K562 (cell line): ENCODE measurements around the gene B4GALNT2. TPM values are rescaled to one million over a fixed set of nuclear protein-coding genes. Genes with fewer than 3 reads are reported as not detected.

Experiments
- ATAC-seq: fragments of 200-7000 bp; cut with Tn5 transposase; 3 replicates; pipeline ENCODE4 v1.9.1; 2020; ENCODE audit warnings: moderate library complexity
- BruUV-seq: library from RNA; stranded (reverse); fragments of 400-500 nt; replicated peaks from 2 replicates; lab custom pipeline; 2021; lab: Mats Ljungman, UMichigan
- CTCF ChIA-PET: fragments of 300-600 bp; formaldehyde crosslinking; extraction: SDS; loops from one replicate; lab custom pipeline; 2021; ENCODE audit warnings: low intra/inter-chr PET ratio; lab: Yijun Ruan, JAX
- POLR2A ChIA-PET: fragments of 300-600, 350-650 bp; sonication (Branson Sonifier 250); formaldehyde crosslinking; extraction: SDS; loops from one replicate; lab custom pipeline; 2021; ENCODE audit warnings: antibody characterized with exemption, inconsistent platforms; lab: Yijun Ruan, JAX
- DNase-seq, 4 experiments: peaks; one replicate each; pipeline versions ENCODE4 v3.0.0 to v3.0.0-alpha.2; 2011 to 2018; ENCODE audit warnings: low spot score in 3 of 4, mixed read lengths in 3 of 4; ENCODE audit errors: extremely low read depth in 1 of 4
- FAIRE-seq: peaks from 2 replicates; lab custom pipeline; 2011; peaks lifted over from hg19 to GRCh38; lab: Jason Lieb, UNC
- H2AFZ ChIP-seq: 2 replicates; pipeline ENCODE4 v1.6.0; 2011; ENCODE audit warnings: low read depth, low read length, control low read depth, inconsistent platforms
- H3K27ac ChIP-seq: fragments of 200-600 bp; 3 replicates; pipeline ENCODE4 v1.8.0; 2011; ENCODE audit warnings: low read depth, mild to moderate bottlenecking, control low read depth, inconsistent platforms, low read length, moderate library complexity, mixed read lengths; ENCODE audit errors: extremely low read depth
- H3K27me3 ChIP-seq, 2 experiments: fragments of 300-600 bp in 1 of 2; 2 replicates in 1 of 2; 3 replicates in 1 of 2; pipeline versions ENCODE4 v1.6.0 to v1.8.0; 2011; ENCODE audit warnings: inconsistent platforms in 2 of 2, low read length in 2 of 2, mild to moderate bottlenecking in 1 of 2, mixed read lengths in 1 of 2, moderate library complexity in 1 of 2; ENCODE audit not compliant: control insufficient read depth in 2 of 2, insufficient read depth in 2 of 2
- H3K36me3 ChIP-seq: fragments of 300-600 bp; 3 replicates; pipeline ENCODE4 v1.8.0; 2011; ENCODE audit warnings: mild to moderate bottlenecking, low read length, inconsistent platforms; ENCODE audit not compliant: control insufficient read depth, insufficient read depth
- H3K4me1 ChIP-seq, 2 experiments: fragments of 200-600 bp in 1 of 2; replicated peaks in 1 of 2; 2 replicates in 1 of 2; 3 replicates in 1 of 2; pipeline versions ENCODE4 v1.5.1 to v1.8.0; 2011; ENCODE audit warnings: inconsistent platforms in 2 of 2, low read length in 2 of 2, mild to moderate bottlenecking in 1 of 2, mixed read lengths in 1 of 2, moderate library complexity in 1 of 2; ENCODE audit not compliant: control insufficient read depth in 2 of 2, insufficient read depth in 2 of 2
- H3K4me2 ChIP-seq: 2 replicates; pipeline ENCODE4 v1.6.1; 2011; ENCODE audit warnings: low read length, control low read depth, inconsistent platforms, mixed read lengths; ENCODE audit not compliant: insufficient read depth
- H3K4me3 ChIP-seq: fragments of 200-600 bp; sonication (generic), shearing (Covaris generic); 2 replicates; pipeline ENCODE4 v1.5.1; 2016; ENCODE audit warnings: control low read depth, inconsistent platforms
- H3K79me2 ChIP-seq: fragments of 200-600 bp; 3 replicates; pipeline ENCODE4 v1.8.0; 2011; ENCODE audit warnings: low read length, inconsistent platforms; ENCODE audit not compliant: control insufficient read depth, insufficient read depth
- H3K9ac ChIP-seq, 2 experiments: 2 replicates each; pipeline versions ENCODE4 v1.6.0 to v1.6.1; 2011; ENCODE audit warnings: low read depth in 2 of 2, low read length in 2 of 2, control low read depth in 1 of 2, inconsistent platforms in 1 of 2, mild to moderate bottlenecking in 1 of 2, mixed read lengths in 1 of 2; ENCODE audit not compliant: insufficient read depth in 1 of 2
- H3K9me1 ChIP-seq: one replicate; pipeline ENCODE4 v1.6.0; 2011; ENCODE audit warnings: inconsistent platforms, mild to moderate bottlenecking, low read length, moderate library complexity; ENCODE audit not compliant: control insufficient read depth, insufficient read depth
- H3K9me3 ChIP-seq: replicated peaks from 2 replicates; pipeline ENCODE4 v1.5.1; 2011; ENCODE audit warnings: low read depth, low read length, inconsistent platforms; ENCODE audit not compliant: control insufficient read depth, insufficient read depth
- H4K20me1 ChIP-seq: replicated peaks from 2 replicates; pipeline ENCODE4 v1.6.1; 2011; ENCODE audit warnings: low read length, inconsistent platforms, mixed read lengths; ENCODE audit not compliant: control insufficient read depth, insufficient read depth
- ZNF239 ChIP-seq: fragments of 250-450 bp; sonication (Bioruptor Pico); IDR thresholded peaks from 2 replicates; pipeline ENCODE4 v1.4.0; 2020; ENCODE audit warnings: mild to moderate bottlenecking
- WGBS: fragments of 100-300 bp; shearing (Covaris generic); methylation state at CpG from one replicate; pipeline ENCODE4 v1.1.6; 2016; ENCODE audit warnings: low coverage, mixed read lengths; ENCODE audit not compliant: insufficient coverage; ENCODE audit errors: missing lambda C conversion rate; 5-methylcytosine and 5-hydroxymethylcytosine counted together
- in situ Hi-C: fragments of 300-500 bp; cut with MboI; formaldehyde crosslinking; loops from 4 replicates; pipeline ENCODE4 v1.15.0; 2018; ENCODE audit warnings: inconsistent platforms, mixed read lengths
- intact Hi-C: fragments of 100-400 bp; cut with micrococcal nuclease; formaldehyde crosslinking; loops from 2 replicates; pipeline ENCODE4 v1.14.2; 2022
- polyA plus RNA-seq, 8 experiments: library from polyadenylated mRNA; depleted of rRNA in 4 of 8; stranded (reverse) in 5 of 8; unstranded in 3 of 8; fragments of >200 nt; fragmentation: Nextera tagmentation in 2 of 8; fragmentation: Illumina TruSeq in 1 of 8; extraction: Ambion mirVana in 2 of 8; extraction: Trizol in 1 of 8; gene quantifications; 2 replicates each; pipeline versions ENCODE4 v1.2.1 to v1.2.3, GENCODE V29; 2011 to 2014; ENCODE audit warnings: inconsistent platforms in 1 of 8, missing spikeins in 1 of 8
- total RNA-seq, 7 experiments: library from RNA; depleted of rRNA in 6 of 7; stranded (reverse); fragments of >200 nt in 6 of 7; fragmentation: Illumina TruSeq in 2 of 7; extraction: Trizol in 2 of 7; gene quantifications; 2 replicates each; pipeline versions ENCODE4 v1.2.1 to v1.2.3, GENCODE V29; 2011 to 2021; ENCODE audit warnings: low replicate concordance in 1 of 7
- TF ChIP-seq, protein P1 (sequence below): fragments of 250-450 bp; sonication (Bioruptor Pico); IDR thresholded peaks from 2 replicates; pipeline ENCODE4 v1.4.0; 2020; ENCODE audit warnings: mild to moderate bottlenecking, moderate library complexity

Gene B4GALNT2
- total and polyA plus RNA-seq, 9 of the 15 experiments (the other 6 are each of a cell fraction or from before 2014, with no cell fraction given): not detected

DNA sequence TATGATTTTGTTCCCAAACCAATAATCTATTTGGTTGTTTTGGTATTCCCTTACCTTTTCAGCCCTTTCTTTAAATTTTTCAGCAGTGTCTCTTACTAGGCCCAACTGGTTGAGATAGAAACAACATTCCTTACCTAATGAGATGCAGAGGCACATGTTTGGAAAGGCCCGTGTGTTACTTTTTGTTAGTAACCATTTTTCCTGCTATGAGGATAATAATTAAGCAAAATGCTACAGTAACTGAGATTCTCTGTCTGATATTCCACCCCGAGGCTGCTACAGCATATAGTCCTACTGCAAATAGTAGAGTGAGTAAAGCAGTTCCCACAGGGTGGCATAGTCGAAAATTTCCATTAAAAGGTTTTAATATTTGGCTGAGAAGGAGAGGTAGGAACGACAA, 10.0 kb upstream of the B4GALNT2 start (continued):
- TF ChIP-seq ZNF239: no peak

DNA sequence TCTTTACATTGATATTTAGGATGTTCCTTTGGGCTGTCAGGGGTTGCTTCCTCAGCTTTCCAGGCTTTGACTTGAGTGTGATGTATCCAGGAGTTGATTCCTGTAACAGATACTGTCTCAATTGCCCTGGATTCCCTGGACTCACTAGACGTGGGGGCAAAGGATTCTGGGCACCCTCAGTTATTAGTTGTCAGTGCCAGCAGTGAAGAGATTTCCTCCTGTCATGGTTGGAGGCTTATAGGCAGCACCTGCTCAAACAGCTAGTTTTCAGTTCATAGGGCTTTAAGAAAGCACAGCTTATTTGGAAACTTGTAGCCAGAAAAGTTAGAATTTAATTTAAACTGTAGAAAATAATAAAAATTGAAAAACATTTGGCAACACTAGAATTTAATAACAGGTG, 9.5 kb upstream of the B4GALNT2 start:
- peaks cover 0 to 4% of the 10 kb centered on the region in 2 experiments; a peak in 1 of 5 replicates for H3K27me3 ChIP-seq
- in situ Hi-C loops (no loop called here), intact Hi-C loops (no loop called here)
- no peaks in the 10 kb centered on the region for H3K79me2 ChIP-seq
- POLR2A ChIA-PET: no interaction called here
- no peaks in the 10 kb centered on the region for H4K20me1 ChIP-seq
- no peak overlapping the region for H3K9ac ChIP-seq
- WGBS: 0% methylated on average over 1 of the region's 1 CpG
- H3K9me1 ChIP-seq: no peaks in the 10 kb centered on the region
- TF ChIP-seq, protein P1, sequence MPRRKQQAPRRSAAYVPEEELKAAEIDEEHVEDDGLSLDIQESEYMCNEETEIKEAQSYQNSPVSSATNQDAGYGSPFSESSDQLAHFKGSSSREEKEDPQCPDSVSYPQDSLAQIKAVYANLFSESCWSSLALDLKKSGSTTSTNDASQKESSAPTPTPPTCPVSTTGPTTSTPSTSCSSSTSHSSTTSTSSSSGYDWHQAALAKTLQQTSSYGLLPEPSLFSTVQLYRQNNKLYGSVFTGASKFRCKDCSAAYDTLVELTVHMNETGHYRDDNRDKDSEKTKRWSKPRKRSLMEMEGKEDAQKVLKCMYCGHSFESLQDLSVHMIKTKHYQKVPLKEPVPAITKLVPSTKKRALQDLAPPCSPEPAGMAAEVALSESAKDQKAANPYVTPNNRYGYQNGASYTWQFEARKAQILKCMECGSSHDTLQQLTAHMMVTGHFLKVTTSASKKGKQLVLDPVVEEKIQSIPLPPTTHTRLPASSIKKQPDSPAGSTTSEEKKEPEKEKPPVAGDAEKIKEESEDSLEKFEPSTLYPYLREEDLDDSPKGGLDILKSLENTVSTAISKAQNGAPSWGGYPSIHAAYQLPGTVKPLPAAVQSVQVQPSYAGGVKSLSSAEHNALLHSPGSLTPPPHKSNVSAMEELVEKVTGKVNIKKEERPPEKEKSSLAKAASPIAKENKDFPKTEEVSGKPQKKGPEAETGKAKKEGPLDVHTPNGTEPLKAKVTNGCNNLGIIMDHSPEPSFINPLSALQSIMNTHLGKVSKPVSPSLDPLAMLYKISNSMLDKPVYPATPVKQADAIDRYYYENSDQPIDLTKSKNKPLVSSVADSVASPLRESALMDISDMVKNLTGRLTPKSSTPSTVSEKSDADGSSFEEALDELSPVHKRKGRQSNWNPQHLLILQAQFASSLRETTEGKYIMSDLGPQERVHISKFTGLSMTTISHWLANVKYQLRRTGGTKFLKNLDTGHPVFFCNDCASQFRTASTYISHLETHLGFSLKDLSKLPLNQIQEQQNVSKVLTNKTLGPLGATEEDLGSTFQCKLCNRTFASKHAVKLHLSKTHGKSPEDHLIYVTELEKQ: no peak
- H3K9me3 ChIP-seq: peaks cover 3% of the 10 kb centered on the region; the same call in 1 of the 2 replicates
- H3K4me3 ChIP-seq: no peak overlapping the region
- FAIRE-seq: no peak
- no peak overlapping the region for H2AFZ ChIP-seq
- no peak for DNase-seq
- H3K4me1 ChIP-seq: no peaks in the 10 kb centered on the region
- ATAC-seq: no peak
- H3K36me3 ChIP-seq: no peaks in the 10 kb centered on the region
- H3K27ac ChIP-seq: no peak overlapping the region
- CTCF ChIA-PET: no interaction called here
- no TSS peak for BruUV-seq
- no peak overlapping the region for H3K4me2 ChIP-seq
